GM23338 (cell line): ENCODE data around the gene GRK5. TPM values are rescaled to one million over a fixed set of nuclear protein-coding genes. Genes with fewer than 3 reads are reported as not detected.

Experiments used
- ATAC-seq: fragments of 200-7000 bp; cut with Tn5 transposase; 3 replicates; pipeline ENCODE4 v1.9.1; 2020
- DNase-seq: peaks from one replicate; pipeline ENCODE4 v3.0.0-alpha.2; 2015; ENCODE audit warnings: low spot score
- H2AFZ ChIP-seq: fragments of 200-600 bp; sonication (generic); 2 replicates; pipeline ENCODE4 v1.8.0; 2016; ENCODE audit warnings: antibody characterized with exemption, mild to moderate bottlenecking, moderate library complexity
- H3F3A ChIP-seq: fragments of 200-600 bp; sonication (generic); replicated peaks from 2 replicates; pipeline ENCODE4 v1.8.0; 2017; ENCODE audit warnings: antibody characterized with exemption, mixed run types, low read depth
- H3K27ac ChIP-seq: fragments of 200-600 bp; sonication (generic); 2 replicates; pipeline ENCODE4 v1.6.1; 2016; ENCODE audit warnings: low read depth
- H3K27me3 ChIP-seq: fragments of 200-600 bp; sonication (generic); 2 replicates; pipeline ENCODE4 v1.8.0; 2016; ENCODE audit warnings: mild to moderate bottlenecking, mixed run types, moderate library complexity; ENCODE audit not compliant: insufficient read depth
- H3K36me3 ChIP-seq: fragments of 200-600 bp; sonication (generic); 2 replicates; pipeline ENCODE4 v1.8.0; 2016; ENCODE audit warnings: mild to moderate bottlenecking; ENCODE audit not compliant: insufficient read depth
- H3K4me1 ChIP-seq: fragments of 200-600 bp; sonication (generic); 2 replicates; pipeline ENCODE4 v1.8.0; 2016; ENCODE audit warnings: mild to moderate bottlenecking, moderate library complexity; ENCODE audit not compliant: insufficient read depth
- H3K4me2 ChIP-seq: fragments of 200-600 bp; sonication (generic); 2 replicates; pipeline ENCODE4 v1.7.1; 2017; ENCODE audit warnings: mixed run types
- H3K4me3 ChIP-seq: fragments of 200-600 bp; sonication (generic); 2 replicates; pipeline ENCODE4 v1.6.1; 2016; ENCODE audit warnings: mixed run types
- H3K79me2 ChIP-seq: fragments of 200-600 bp; sonication (generic); replicated peaks from 2 replicates; pipeline ENCODE4 v1.8.0; 2017; ENCODE audit warnings: mild to moderate bottlenecking; ENCODE audit not compliant: insufficient read depth
- H3K9me2 ChIP-seq: fragments of 200-600 bp; sonication (generic); 2 replicates; pipeline ENCODE4 v1.8.0; 2017; ENCODE audit not compliant: insufficient read depth
- H4K20me1 ChIP-seq: fragments of 200-600 bp; sonication (generic); replicated peaks from 2 replicates; pipeline ENCODE4 v1.8.0; 2017; ENCODE audit warnings: mild to moderate bottlenecking; ENCODE audit not compliant: insufficient read depth
- H3K27ac Mint-ChIP-seq: 2 replicates; pipeline ENCODE4 v1.8.0; 2020; ENCODE audit warnings: inconsistent platforms, mild to moderate bottlenecking, moderate library complexity, mixed read lengths
- H3K27me3 Mint-ChIP-seq: 3 replicates; pipeline ENCODE4 v1.8.0; 2022; ENCODE audit warnings: low read depth, mild to moderate bottlenecking, moderate library complexity, mixed read lengths, inconsistent platforms; ENCODE audit not compliant: insufficient read depth, poor library complexity
- H3K36me3 Mint-ChIP-seq: 3 replicates; pipeline ENCODE4 v1.8.0; 2021; ENCODE audit warnings: low read depth, mild to moderate bottlenecking, inconsistent platforms, moderate library complexity, mixed read lengths
- H3K4me1 Mint-ChIP-seq: 3 replicates; pipeline ENCODE4 v1.8.0; 2020; ENCODE audit warnings: mild to moderate bottlenecking, inconsistent platforms, mixed read lengths
- H3K4me3 Mint-ChIP-seq: 3 replicates; pipeline ENCODE4 v1.8.0; 2021; ENCODE audit warnings: moderate library complexity, mild to moderate bottlenecking, inconsistent platforms, mixed read lengths
- H3K9me3 Mint-ChIP-seq: 3 replicates; pipeline ENCODE4 v1.8.0; 2020; ENCODE audit warnings: moderate library complexity, mild to moderate bottlenecking, inconsistent platforms, mixed read lengths
- EZH2phosphoT487 ChIP-seq: fragments of 200-600 bp; sonication (generic); IDR thresholded peaks from one replicate; pipeline ENCODE4 v1.8.1; 2018; ENCODE audit warnings: antibody characterized with exemption; ENCODE audit not compliant: unreplicated experiment
- NANOG ChIP-seq: IDR thresholded peaks from 2 replicates; pipeline ENCODE4 v1.6.1; 2016; ENCODE audit warnings: antibody characterized with exemption, borderline replicate concordance
- REST ChIP-seq: IDR thresholded peaks from one replicate; pipeline ENCODE4 v1.6.1; 2018; ENCODE audit warnings: antibody characterized with exemption; ENCODE audit not compliant: unreplicated experiment
- STAT1 ChIP-seq: IDR thresholded peaks from one replicate; pipeline ENCODE4 v1.6.1; 2016; ENCODE audit warnings: antibody characterized with exemption; ENCODE audit not compliant: unreplicated experiment
- polyA plus RNA-seq: library from polyadenylated mRNA; unstranded; fragments of >200 nt; fragmentation: Nextera tagmentation; extraction: Ambion mirVana; gene quantifications from 2 replicates; pipeline ENCODE4 v1.2.1, GENCODE V29; 2016
- total RNA-seq: library from RNA; depleted of rRNA; stranded (reverse); fragments of >200 nt; shearing (Covaris generic); gene quantifications from 2 replicates; pipeline ENCODE4 v1.2.3, GENCODE V29; 2014
- TF ChIP-seq, protein P1 (sequence below): fragments of 250-450 bp; sonication (Bioruptor Pico); IDR thresholded peaks from 2 replicates; pipeline ENCODE4 v1.5.0; 2020; ENCODE audit warnings: mild to moderate bottlenecking, moderate library complexity

GRK5 gene
- total and polyA plus RNA-seq, 2 experiments from 2014 or later: 0.53 to 2.0 TPM

DNA sequence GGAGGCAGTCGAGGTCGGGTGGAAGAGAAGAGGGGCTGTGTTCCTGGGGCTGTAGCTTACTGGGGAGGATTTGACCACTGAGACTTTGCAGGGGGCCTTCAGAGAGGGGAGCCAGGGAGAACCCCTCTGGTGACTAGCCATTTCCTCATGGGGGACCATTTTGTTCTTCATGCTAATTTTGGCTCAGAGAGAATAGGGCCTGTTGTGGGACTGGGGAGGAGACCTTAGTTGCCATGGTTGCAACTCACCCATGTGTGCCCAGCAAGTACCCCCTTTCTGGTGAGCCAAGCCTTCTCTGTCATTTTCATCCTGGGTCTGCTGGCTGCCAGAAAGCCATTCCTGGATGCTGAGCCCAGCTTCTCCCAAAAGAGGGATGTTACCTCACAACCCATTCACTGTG is 120.9 kb downstream of the GRK5 start (continued):
- TF ChIP-seq, protein P1, sequence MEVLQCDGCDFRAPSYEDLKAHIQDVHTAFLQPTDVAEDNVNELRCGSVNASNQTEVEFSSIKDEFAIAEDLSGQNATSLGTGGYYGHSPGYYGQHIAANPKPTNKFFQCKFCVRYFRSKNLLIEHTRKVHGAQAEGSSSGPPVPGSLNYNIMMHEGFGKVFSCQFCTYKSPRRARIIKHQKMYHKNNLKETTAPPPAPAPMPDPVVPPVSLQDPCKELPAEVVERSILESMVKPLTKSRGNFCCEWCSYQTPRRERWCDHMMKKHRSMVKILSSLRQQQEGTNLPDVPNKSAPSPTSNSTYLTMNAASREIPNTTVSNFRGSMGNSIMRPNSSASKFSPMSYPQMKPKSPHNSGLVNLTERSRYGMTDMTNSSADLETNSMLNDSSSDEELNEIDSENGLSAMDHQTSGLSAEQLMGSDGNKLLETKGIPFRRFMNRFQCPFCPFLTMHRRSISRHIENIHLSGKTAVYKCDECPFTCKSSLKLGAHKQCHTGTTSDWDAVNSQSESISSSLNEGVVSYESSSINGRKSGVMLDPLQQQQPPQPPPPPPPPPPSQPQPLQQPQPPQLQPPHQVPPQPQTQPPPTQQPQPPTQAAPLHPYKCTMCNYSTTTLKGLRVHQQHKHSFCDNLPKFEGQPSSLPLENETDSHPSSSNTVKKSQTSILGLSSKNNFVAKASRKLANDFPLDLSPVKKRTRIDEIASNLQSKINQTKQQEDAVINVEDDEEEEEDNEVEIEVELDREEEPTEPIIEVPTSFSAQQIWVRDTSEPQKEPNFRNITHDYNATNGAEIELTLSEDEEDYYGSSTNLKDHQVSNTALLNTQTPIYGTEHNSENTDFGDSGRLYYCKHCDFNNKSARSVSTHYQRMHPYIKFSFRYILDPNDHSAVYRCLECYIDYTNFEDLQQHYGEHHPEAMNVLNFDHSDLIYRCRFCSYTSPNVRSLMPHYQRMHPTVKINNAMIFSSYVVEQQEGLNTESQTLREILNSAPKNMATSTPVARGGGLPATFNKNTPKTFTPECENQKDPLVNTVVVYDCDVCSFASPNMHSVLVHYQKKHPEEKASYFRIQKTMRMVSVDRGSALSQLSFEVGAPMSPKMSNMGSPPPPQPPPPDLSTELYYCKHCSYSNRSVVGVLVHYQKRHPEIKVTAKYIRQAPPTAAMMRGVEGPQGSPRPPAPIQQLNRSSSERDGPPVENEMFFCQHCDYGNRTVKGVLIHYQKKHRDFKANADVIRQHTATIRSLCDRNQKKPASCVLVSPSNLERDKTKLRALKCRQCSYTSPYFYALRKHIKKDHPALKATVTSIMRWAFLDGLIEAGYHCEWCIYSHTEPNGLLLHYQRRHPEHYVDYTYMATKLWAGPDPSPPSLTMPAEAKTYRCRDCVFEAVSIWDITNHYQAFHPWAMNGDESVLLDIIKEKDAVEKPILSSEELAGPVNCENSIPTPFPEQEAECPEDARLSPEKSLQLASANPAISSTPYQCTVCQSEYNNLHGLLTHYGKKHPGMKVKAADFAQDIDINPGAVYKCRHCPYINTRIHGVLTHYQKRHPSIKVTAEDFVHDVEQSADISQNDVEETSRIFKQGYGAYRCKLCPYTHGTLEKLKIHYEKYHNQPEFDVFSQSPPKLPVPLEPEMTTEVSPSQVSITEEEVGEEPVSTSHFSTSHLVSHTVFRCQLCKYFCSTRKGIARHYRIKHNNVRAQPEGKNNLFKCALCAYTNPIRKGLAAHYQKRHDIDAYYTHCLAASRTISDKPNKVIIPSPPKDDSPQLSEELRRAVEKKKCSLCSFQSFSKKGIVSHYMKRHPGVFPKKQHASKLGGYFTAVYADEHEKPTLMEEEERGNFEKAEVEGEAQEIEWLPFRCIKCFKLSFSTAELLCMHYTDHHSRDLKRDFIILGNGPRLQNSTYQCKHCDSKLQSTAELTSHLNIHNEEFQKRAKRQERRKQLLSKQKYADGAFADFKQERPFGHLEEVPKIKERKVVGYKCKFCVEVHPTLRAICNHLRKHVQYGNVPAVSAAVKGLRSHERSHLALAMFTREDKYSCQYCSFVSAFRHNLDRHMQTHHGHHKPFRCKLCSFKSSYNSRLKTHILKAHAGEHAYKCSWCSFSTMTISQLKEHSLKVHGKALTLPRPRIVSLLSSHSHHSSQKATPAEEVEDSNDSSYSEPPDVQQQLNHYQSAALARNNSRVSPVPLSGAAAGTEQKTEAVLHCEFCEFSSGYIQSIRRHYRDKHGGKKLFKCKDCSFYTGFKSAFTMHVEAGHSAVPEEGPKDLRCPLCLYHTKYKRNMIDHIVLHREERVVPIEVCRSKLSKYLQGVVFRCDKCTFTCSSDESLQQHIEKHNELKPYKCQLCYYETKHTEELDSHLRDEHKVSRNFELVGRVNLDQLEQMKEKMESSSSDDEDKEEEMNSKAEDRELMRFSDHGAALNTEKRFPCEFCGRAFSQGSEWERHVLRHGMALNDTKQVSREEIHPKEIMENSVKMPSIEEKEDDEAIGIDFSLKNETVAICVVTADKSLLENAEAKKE: no peak
- TF ChIP-seq EZH2phosphoT487 (no peak), REST (no peak)

DNA sequence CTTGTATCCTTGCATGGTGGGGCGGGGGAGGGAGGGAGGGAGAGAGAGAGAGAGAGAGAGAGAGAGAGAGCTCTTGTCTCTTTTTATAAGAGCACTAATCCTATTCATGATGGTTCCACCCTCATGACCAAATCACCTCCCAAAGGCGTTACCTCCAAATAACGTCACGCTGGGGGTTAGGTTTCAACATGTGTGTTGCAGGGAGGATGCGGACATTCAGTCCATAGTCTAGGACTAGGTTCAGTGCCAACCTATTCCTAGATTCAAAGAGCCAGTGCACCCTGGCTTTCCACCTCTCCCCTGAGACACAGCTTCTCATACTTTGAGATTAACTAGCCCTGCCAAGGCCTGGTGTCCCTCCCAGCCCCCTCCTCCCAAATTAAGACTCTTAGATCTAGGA is 123.0 kb downstream of the GRK5 start:
- Mint-ChIP-seq H3K36me3 (no peaks in the 10 kb centered on the region), H3K27me3 (peaks cover 9% of the 10 kb centered on the region), H3K27ac (no peak overlapping the region), H3K9me3 (no peaks in the 10 kb centered on the region), H3K4me3 (no peak overlapping the region), H3K4me1 (peaks cover 6% of the 10 kb centered on the region; the same call in 2 of the 3 replicates)
- Histone ChIP-seq H3K4me2 (no peak overlapping the region), H3K4me1 (no peaks in the 10 kb centered on the region), H3K4me3 (no peak overlapping the region), H3K27me3 (no peaks in the 10 kb centered on the region), H2AFZ (no peak overlapping the region), H3K9me2 (no peaks in the 10 kb centered on the region), H4K20me1 (no peaks in the 10 kb centered on the region), H3F3A (no peaks in the 10 kb centered on the region), H3K36me3 (no peaks in the 10 kb centered on the region), H3K27ac (no peak overlapping the region), H3K79me2 (no peaks in the 10 kb centered on the region)
- ATAC-seq (no peak), DNase-seq (no peak)
- TF ChIP-seq NANOG: no peak
- TF ChIP-seq STAT1: no peak
- TF ChIP-seq, protein P1: no peak
- TF ChIP-seq EZH2phosphoT487: no peak
